Measurements from ENCODE around the gene GPR157.

The GPR157 gene

GRCh38 chr1:9086045-9086444, 42.9 kb downstream of the GPR157 start:
- DNase-seq = no peak

- DNase-seq = no peak
Measured at GRCh38 chr1:9085306-9085940, 43.5 kb downstream of the GPR157 start.

- DNase-seq = no peak
Measured at GRCh38 chr1:9084906-9085305, 44.0 kb downstream of the GPR157 start.

- DNase-seq = no peak
Measured at GRCh38 chr1:9081473-9081872, 47.4 kb downstream of the GPR157 start.

- DNase-seq = no peak
Measured at GRCh38 chr1:9080705-9081291, 48.1 kb downstream of the GPR157 start.

GRCh38 chr1:9079988-9080704, 48.8 kb downstream of the GPR157 start:
- DNase-seq = no peak

- no peak for DNase-seq
Measured at GRCh38 chr1:9078752-9079500, 50.0 kb downstream of the GPR157 start.

GRCh38 chr1:9078015-9078751, 50.7 kb downstream of the GPR157 start:
- peak in 1 of 2 donors; percentile 22 for DNase-seq

- no peak for DNase-seq
Measured at GRCh38 chr1:9075022-9075421, 53.9 kb downstream of the GPR157 start.

- DNase-seq = no peak
Measured at GRCh38 chr1:9073143-9073542, 55.8 kb downstream of the GPR157 start.

- DNase-seq = no peak
Measured at GRCh38 chr1:9071554-9072235, 57.2 kb downstream of the GPR157 start.

- DNase-seq = no peak
Measured at GRCh38 chr1:9070486-9070885, 58.4 kb downstream of the GPR157 start.

- peak in 1 of 2 donors; percentile 59 for DNase-seq
Measured at GRCh38 chr1:9069326-9070100, 59.4 kb downstream of the GPR157 start, which contains the start of gene SLC2A5. Gene SLC2A5 (minus strand): TSS chr1:9069635. CDS start chr1:9069536, 99 bp downstream.

GRCh38 chr1:9068981-9069325, 59.9 kb downstream of the GPR157 start:
- DNase-seq = no peak

GRCh38 chr1:9066945-9067807, 61.7 kb downstream of the GPR157 start:
- peak in 1 of 2 donors; percentile 28 for DNase-seq

GRCh38 chr1:9065213-9065751, 63.6 kb downstream of the GPR157 start:
- no peak for DNase-seq

GRCh38 chr1:9062846-9063245, 66.1 kb downstream of the GPR157 start:
- no peak for DNase-seq

GRCh38 chr1:9062021-9062471, 66.9 kb downstream of the GPR157 start:
- no peak for DNase-seq

- DNase-seq = no peak
Measured at GRCh38 chr1:9061252-9061960, 67.5 kb downstream of the GPR157 start.

Data from CD4-positive, alpha-beta T cell treated with Interferon alpha-2 for 1 hour (primary cell).